Glutamatergic neuron (in vitro differentiated cells): ENCODE results near the gene CHD2. TPM values are rescaled to one million over a fixed set of nuclear protein-coding genes. Genes with fewer than 3 reads are reported as not detected.

Experiments
- DNase-seq: peaks from one replicate; pipeline ENCODE4 v3.0.0; 2022
- H3K27ac Mint-ChIP-seq: one replicate; pipeline ENCODE4 v1.8.0; 2020; ENCODE audit warnings: mild to moderate bottlenecking, mixed read lengths, inconsistent platforms; ENCODE audit not compliant: unreplicated experiment
- H3K27me3 Mint-ChIP-seq: one replicate; pipeline ENCODE4 v1.8.0; 2020; ENCODE audit warnings: mild to moderate bottlenecking, moderate library complexity, mixed read lengths, inconsistent platforms; ENCODE audit not compliant: unreplicated experiment
- H3K36me3 Mint-ChIP-seq: one replicate; pipeline ENCODE4 v1.8.0; 2020; ENCODE audit warnings: mild to moderate bottlenecking, mixed read lengths, inconsistent platforms; ENCODE audit not compliant: unreplicated experiment
- H3K4me1 Mint-ChIP-seq: one replicate; pipeline ENCODE4 v1.8.0; 2020; ENCODE audit warnings: mild to moderate bottlenecking, low read depth, mixed read lengths, inconsistent platforms; ENCODE audit not compliant: unreplicated experiment
- H3K4me3 Mint-ChIP-seq: one replicate; pipeline ENCODE4 v1.8.0; 2020; ENCODE audit warnings: mild to moderate bottlenecking, mixed read lengths, inconsistent platforms; ENCODE audit not compliant: unreplicated experiment
- H3K9me3 Mint-ChIP-seq: one replicate; pipeline ENCODE4 v1.8.0; 2020; ENCODE audit warnings: mild to moderate bottlenecking, moderate library complexity, mixed read lengths, inconsistent platforms; ENCODE audit not compliant: unreplicated experiment
- total RNA-seq: library from RNA; stranded (reverse); fragmentation: NEBNext Ultra II Directional; extraction: Animal tissue kit (Norgen Biotek cat#: 25700); gene quantifications from one replicate; pipeline ENCODE4 v1.2.1, GENCODE V29; 2021; ENCODE audit not compliant: unreplicated experiment
- TF ChIP-seq, protein P1 (sequence below): fragments of 200-600 bp; sonication (generic); IDR thresholded peaks from one replicate; pipeline ENCODE4 v1.5.0; 2021; ENCODE audit not compliant: partially characterized antibody, unreplicated experiment

CHD2 gene
- total RNA-seq, 1 donor from 2014 or later: 201 TPM

GRCh38 chr15:92979011-92979701 lies 79.0 kb downstream of the CHD2 start:
- Mint-ChIP-seq H3K27me3 (peaks cover 4% of the 10 kb centered on the region), H3K9me3 (no peaks in the 10 kb centered on the region), H3K27ac (no peak overlapping the region), H3K4me1 (no peaks in the 10 kb centered on the region), H3K4me3 (no peak overlapping the region), H3K36me3 (no peaks in the 10 kb centered on the region)
- TF ChIP-seq, protein P1, sequence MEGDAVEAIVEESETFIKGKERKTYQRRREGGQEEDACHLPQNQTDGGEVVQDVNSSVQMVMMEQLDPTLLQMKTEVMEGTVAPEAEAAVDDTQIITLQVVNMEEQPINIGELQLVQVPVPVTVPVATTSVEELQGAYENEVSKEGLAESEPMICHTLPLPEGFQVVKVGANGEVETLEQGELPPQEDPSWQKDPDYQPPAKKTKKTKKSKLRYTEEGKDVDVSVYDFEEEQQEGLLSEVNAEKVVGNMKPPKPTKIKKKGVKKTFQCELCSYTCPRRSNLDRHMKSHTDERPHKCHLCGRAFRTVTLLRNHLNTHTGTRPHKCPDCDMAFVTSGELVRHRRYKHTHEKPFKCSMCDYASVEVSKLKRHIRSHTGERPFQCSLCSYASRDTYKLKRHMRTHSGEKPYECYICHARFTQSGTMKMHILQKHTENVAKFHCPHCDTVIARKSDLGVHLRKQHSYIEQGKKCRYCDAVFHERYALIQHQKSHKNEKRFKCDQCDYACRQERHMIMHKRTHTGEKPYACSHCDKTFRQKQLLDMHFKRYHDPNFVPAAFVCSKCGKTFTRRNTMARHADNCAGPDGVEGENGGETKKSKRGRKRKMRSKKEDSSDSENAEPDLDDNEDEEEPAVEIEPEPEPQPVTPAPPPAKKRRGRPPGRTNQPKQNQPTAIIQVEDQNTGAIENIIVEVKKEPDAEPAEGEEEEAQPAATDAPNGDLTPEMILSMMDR: no peak
- DNase-seq: no peak

GRCh38 chr15:92981333-92981732 lies 81.2 kb downstream of the CHD2 start:
- Mint-ChIP-seq H3K4me1 (no peaks in the 10 kb centered on the region), H3K4me3 (no peak overlapping the region), H3K27me3 (peaks cover 4% of the 10 kb centered on the region), H3K36me3 (no peaks in the 10 kb centered on the region), H3K9me3 (no peaks in the 10 kb centered on the region), H3K27ac (no peak overlapping the region)
- no peak for DNase-seq
- TF ChIP-seq, protein P1: no peak

- Mint-ChIP-seq H3K4me1 (no peaks in the 10 kb centered on the region), H3K9me3 (peaks cover 4% of the 10 kb centered on the region)
- no peak for DNase-seq
Observed at GRCh38 chr15:92984161-92984560, 84.0 kb downstream of the CHD2 start.

DNA sequence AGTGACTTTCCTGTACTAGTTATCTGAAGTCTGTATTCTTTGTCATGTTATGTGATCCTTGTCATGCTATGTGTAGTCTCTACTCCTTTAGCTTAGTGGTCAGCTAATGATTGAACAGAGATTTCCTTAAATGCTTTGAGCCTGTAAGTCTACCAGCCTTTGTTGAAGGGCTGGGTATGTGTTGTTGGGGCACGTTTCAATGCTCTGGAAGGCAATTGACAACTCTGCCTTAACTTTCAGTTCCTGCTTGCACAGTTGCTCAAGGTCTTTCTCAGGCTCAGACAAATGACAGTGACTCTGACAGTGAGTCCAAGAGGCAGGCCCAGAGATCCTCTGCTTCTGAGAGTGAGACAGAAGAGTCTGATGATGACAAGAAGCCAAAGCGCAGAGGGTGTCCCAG lies 89.3 kb downstream of the CHD2 start:
- Mint-ChIP-seq H3K4me1 (no peaks in the 10 kb centered on the region), H3K36me3 (peaks cover 6% of the 10 kb centered on the region), H3K27ac (no peak overlapping the region), H3K4me3 (no peak overlapping the region), H3K9me3 (peaks cover 9% of the 10 kb centered on the region), H3K27me3 (no peaks in the 10 kb centered on the region)
- no peak for DNase-seq
- TF ChIP-seq, protein P1: no peak

More at GRCh38 chr15:92984161-92984560, 84.0 kb downstream of the CHD2 start:
- TF ChIP-seq, protein P1: no peak
- peak overlapping the region; percentile 15 for H3K27ac Mint-ChIP-seq
- no peaks in the 10 kb centered on the region for H3K36me3 Mint-ChIP-seq
- H3K27me3 Mint-ChIP-seq: peaks cover 2% of the 10 kb centered on the region
- no peak overlapping the region for H3K4me3 Mint-ChIP-seq

DNA sequence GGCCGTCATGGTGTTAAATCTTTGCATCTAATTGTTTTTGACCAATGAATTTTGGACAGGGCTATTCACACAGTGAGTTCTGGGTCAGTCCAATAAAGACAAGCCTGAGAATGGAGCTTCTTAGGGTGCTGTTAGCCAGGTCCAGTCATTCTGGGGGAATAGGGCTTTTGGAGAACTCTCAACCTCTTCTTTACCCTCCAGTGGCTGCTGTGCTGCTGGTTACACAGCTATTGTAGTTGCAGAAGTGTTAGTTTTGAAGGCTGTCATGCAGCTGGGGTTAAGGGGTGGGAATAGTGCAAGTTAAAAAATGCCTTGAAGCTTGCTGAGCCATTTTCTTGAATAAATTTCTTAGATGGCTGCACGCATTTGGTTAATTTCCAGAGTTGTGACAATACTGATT lies 89.9 kb downstream of the CHD2 start:
- H3K4me3 Mint-ChIP-seq: no peak overlapping the region
- no peaks in the 10 kb centered on the region for H3K4me1 Mint-ChIP-seq
- H3K27me3 Mint-ChIP-seq: no peaks in the 10 kb centered on the region
- TF ChIP-seq, protein P1: no peak
- peaks cover 6% of the 10 kb centered on the region for H3K36me3 Mint-ChIP-seq
- no peak for DNase-seq
- peak overlapping the region; percentile 41 for H3K27ac Mint-ChIP-seq
- H3K9me3 Mint-ChIP-seq: peaks cover 9% of the 10 kb centered on the region
